ENCODE measurements around the gene MRPL10.

The MRPL10 gene

GRCh38 chr17:47857551-47858455 lies 26.5 kb upstream of the MRPL10 start:
- no peak overlapping the region for H3K4me3 ChIP-seq (ENCODE audit: low read length)
- TF ChIP-seq CTCF (conservative IDR thresholded peaks at IDR 0.05; ENCODE audit: low read depth, low read length), result no peak
- DNase-seq (ENCODE audit: low read depth), result no peak

- no peak overlapping the region for H3K4me3 ChIP-seq (ENCODE audit: low read length)
- no peak for TF ChIP-seq CTCF (conservative IDR thresholded peaks at IDR 0.05; ENCODE audit: low read depth, low read length)
- no peak for DNase-seq (ENCODE audit: low read depth)
Measured at GRCh38 chr17:47856830-47857229, 25.5 kb upstream of the MRPL10 start.

- DNase-seq (ENCODE audit: low read depth), result no peak
- H3K4me3 ChIP-seq (ENCODE audit: low read length), result no peak overlapping the region
- TF ChIP-seq CTCF (conservative IDR thresholded peaks at IDR 0.05; ENCODE audit: low read depth, low read length), result no peak
Measured at GRCh38 chr17:47855737-47856136, 24.4 kb upstream of the MRPL10 start.

- H3K4me3 ChIP-seq (ENCODE audit: low read length), result no peak overlapping the region
- no peak for DNase-seq (ENCODE audit: low read depth)
- no peak for TF ChIP-seq CTCF (conservative IDR thresholded peaks at IDR 0.05; ENCODE audit: low read depth, low read length)
Measured at GRCh38 chr17:47853616-47854015, 22.3 kb upstream of the MRPL10 start.

- DNase-seq (ENCODE audit: low read depth), result no peak
- H3K4me3 ChIP-seq (ENCODE audit: low read length), result no peak overlapping the region
- TF ChIP-seq CTCF (conservative IDR thresholded peaks at IDR 0.05; ENCODE audit: low read depth, low read length), result no peak
Measured at GRCh38 chr17:47852113-47852949, 21.0 kb upstream of the MRPL10 start.

- H3K4me3 ChIP-seq (ENCODE audit: low read length), result no peak overlapping the region
- no peak for DNase-seq (ENCODE audit: low read depth)
- TF ChIP-seq CTCF (conservative IDR thresholded peaks at IDR 0.05; ENCODE audit: low read depth, low read length), result no peak
Measured at GRCh38 chr17:47851764-47852112, 20.4 kb upstream of the MRPL10 start.
